UCSD-AML1 (cell line): ENCODE data around the gene UROD.
"Not testable (repeated sequence)": the region's sequence is repeated elsewhere in the genome, so short reads cannot be mapped to it uniquely, and the experiment has no call there.

Experiments
- DNase-seq: peaks from one replicate; lab custom pipeline; 2025; ENCODE audit not compliant: unreplicated experiment; lab: John Stamatoyannopoulos, UW

UROD gene

DNA sequence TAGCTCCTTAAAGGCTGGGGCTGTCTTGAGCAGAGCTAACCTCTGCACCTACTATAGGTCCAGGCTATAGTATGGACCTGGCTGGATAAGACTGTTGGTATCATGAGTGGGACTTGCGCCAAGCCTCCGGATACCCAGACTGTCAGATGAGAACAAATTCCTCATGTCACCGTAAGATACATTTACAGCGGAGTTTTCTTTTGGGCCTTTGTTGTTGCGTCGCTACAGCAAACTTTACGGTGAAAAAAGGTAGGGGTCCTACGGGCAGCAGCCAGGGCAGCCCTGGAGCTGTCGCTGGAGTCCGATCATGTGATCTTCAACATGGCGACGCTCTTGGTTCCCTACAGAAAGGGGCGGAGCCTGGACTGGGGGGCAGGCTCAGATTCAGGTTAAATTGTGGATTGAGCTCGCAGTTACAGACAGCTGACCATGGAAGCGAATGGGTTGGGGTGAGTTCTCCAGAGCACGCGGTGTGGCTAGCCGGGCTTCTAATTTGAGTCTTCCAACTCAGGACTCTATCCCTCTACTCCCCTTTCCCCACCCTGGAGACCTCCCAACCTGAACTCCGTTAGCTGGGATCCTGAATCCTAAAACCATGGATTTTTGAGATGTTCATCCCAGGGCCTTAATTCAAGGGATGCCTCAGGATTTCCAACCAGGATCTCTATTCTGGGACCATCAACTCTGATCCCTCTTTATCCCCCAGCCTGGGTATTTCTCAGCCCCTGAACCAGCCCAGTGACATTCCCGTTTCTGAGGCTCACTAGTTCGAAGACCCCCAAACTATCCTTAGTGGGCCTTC lies at the start of gene UROD:
TSS of gene UROD (plus strand) at position 418 of the 802 bp plus-strand sequence. CDS start at position 430, 12 bp downstream.
- DNase-seq: peak; percentile 92

DNA sequence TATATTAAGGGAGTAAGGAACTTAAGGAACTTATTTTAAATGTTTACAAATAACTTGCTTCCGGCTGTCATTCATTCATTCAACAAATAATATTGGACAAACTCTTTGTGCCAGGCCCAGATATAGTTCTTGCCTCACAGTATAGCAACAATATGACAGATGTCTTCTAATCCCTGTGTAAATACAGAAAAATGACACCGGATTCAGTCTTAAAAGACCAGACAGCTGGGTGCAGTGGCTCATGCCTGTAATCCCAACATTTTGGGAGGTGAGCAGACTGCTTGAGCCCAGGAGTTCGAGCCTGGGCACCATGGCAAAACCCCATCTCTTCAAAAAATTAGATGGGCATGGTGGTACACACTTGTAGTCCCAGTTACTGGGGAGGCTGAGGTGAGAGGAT lies 49.3 kb upstream of the UROD start:
- no peak for DNase-seq

DNA sequence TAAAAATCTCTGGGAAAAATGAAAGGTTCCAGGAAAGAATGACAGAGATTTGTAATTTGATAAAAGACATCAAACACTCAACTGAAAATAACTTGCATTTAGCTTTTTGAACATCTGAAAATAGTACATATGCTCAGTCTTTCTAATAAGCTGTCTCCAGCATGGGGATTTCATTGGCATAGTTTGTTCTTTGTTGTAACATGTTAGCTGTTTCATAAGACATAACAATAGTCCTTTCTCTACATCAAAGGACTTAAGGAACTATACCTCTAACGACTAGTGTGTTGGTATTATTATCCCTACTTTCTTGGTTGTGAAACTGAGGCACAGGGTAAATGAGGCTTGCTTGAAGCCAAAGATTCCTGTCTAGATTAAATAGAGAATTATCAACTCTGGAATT lies 47.7 kb upstream of the UROD start:
- no peak for DNase-seq

GRCh38 chr1:44970317-44970716 lies 41.7 kb upstream of the UROD start:
- no peak for DNase-seq

DNA sequence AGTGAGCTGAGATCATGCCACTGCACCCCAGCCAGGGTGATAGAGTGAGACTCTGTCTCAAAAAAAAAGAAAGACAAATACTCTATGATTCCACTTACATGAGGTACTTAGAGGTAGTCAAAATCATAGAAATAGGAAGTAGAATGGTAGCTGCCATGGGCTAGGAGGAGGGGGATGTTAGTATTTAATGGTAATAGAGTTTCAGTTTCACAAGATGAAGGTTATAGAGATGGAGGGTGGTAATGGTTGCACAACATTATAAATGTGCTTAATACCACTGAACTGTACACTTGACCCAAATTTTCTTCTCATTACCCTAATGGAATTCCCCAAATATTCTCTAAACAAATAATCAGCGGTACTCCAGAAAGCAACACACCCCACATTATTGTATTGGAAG lies 38.4 kb upstream of the UROD start:
- DNase-seq: no peak

DNA sequence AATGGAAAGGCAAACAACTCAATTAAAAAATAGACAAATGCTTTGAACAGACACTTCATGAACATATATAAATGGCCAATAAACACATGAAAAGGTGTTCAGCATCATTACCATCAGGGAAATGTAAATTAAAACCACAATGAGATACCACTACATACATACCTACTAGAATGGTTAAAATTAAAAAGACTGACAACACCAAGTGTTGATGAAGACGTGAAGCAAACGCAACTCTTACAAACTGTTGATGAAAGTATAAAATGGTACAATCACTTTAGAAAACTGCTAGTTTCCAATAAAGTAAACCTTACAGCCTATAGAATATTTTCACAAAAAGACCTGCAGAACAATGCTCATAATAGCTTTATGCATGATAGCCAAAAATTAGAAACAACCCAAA lies 35.8 kb upstream of the UROD start:
- no peak for DNase-seq

DNA sequence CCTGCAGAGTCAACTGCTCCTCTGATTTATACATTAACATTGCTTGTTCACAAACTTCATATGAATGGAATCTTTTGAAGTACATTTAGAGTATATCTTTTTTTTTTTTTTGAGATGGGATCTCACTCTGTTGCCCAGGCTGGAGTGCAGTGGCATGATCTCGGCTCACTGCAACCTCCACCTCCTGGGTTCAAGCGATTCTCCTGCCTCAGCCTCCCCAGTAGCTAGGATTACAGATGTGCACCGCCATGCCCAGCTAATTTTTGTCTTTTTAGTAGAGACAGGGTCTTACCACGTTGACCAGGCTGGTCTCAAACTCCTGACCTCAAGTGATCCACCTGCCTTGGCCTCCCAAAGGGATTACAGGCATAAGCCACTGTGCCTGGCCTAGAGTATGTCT lies 34.7 kb upstream of the UROD start:
- DNase-seq: not testable (repeated sequence)

DNA sequence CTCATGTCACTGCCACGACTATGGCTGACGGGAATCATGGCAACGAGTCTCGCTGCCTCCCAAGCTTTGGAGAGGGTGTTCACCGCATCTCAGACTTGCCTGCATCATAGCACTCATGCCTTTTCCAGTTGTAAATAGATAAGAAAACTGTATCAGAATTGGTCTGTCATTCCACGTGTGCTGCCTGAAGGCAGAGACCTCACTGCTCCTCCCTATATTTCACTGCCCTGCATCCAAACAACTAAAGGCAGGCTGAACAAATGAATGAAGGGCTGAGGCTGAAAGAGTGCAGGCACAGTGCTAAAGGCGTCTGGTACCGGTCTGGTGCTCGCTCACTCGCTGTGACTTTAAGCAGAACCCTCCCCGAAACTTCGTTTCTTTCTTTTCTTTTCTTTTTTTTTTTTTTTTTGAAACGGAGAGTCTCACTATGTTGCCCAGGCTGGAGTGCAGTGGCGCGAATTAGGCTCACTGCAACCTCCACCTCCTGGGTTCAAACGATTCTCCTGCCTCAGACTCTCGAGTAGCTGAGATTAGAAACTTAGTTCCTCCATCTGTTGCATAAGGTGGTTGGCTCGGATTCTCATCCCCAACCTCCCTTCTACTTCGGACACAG lies 26.2 kb upstream of the UROD start:
- no peak for DNase-seq

- no peak for DNase-seq
Measured at GRCh38 chr1:44988531-44989156, 23.4 kb upstream of the UROD start.

DNA sequence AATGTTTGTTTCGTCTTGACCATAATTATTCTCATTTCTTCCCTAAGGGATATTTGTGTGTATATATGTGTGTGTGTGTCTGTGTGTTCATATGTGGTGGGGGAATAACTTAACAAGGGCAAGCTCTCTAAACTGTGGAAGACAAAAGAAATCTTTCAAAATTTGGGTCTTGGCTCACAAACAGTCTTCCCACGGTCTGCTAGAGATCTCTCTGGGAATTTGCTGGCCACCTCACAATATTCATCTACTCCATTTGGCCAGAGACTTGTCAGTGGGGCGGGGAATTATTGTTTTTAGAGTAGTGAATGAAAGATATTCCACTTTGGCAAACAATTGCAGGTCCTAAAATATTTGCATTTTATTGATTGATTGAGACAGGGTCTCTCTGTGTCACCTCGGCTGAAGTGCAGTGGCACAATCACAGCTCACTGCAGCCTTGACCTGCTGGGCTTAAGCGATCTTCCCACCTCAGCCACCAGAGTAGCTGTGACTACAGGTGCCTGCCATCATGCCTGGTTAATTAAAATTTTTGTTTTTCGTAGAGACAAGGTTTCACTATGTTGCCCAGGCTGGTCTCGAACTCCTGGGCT lies 17.6 kb upstream of the UROD start:
- no peak for DNase-seq

- no peak for DNase-seq
Measured at GRCh38 chr1:44995467-44996238, 16.4 kb upstream of the UROD start.

- DNase-seq: no peak
Measured at GRCh38 chr1:44999232-44999631, 12.8 kb upstream of the UROD start.

GRCh38 chr1:45001011-45001481 lies 11.0 kb upstream of the UROD start:
- DNase-seq: no peak

- DNase-seq: not testable (repeated sequence)
Measured at GRCh38 chr1:45001576-45001975, 10.5 kb upstream of the UROD start.

- no peak for DNase-seq
Measured at GRCh38 chr1:45002650-45003645, 9.1 kb upstream of the UROD start.

DNA sequence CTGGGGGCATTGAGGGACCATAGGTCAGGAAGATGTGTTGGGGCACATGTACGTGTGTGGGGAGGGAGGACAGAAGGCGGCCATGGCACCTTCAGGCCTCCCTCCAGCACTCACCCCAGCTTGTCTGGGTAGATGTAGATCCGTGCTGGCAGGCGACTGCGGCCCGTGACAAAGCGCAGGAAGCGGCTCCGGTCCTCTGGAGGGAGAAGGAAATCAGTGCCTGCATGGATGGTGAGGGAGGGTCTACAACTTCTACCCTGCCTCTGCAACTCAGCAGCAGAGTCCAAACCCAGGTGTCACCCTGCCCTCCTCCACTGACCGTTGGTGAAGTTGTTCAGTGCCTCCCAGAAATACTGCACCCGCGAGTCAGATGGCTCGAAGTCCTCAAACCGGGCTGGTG lies 8.3 kb upstream of the UROD start:
- DNase-seq: no peak

DNA sequence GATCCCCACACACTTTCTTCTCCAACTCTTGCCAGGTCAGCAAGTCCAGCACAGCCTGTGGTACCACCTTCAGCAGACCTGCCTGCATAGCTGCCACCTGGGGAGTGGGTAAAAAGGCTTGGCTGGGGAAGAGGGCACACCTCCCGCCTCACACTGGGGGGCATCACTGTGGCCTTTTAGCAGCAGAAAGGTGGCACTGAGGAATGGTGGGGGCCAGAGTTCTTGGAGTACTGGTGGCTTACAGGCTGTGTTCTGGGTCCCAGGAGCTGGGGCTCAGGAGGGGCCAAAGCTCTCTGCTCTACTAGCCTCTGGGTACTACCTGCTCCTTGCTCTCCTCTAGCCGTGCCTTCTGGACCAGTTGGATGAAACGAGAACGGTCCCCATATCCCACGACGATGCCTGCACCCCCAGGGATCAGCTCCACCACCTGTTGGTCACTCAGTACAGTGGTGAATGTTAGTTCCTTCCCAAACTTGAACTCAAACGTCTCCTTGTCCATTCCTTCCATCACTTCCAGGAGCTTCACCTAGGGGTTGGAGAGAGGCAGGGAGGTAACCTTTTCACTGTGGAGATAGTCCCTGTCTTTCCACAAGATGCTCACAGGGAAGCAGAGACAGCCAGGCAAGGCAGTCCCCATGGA lies 7.7 kb upstream of the UROD start:
- no peak for DNase-seq

- no peak for DNase-seq
Measured at GRCh38 chr1:45005761-45006160, 6.3 kb upstream of the UROD start.

GRCh38 chr1:45007311-45007710 lies 4.7 kb upstream of the UROD start:
- no peak for DNase-seq
